HG03097 (cell line): ENCODE data around the gene SNAPIN.

Source experiments
- ATAC-seq: cut with Tn5 transposase; IDR thresholded peaks from one replicate; pipeline ENCODE4 v1.9.1; 2021; ENCODE audit not compliant: unreplicated experiment, low FRiP score

Gene SNAPIN

DNA sequence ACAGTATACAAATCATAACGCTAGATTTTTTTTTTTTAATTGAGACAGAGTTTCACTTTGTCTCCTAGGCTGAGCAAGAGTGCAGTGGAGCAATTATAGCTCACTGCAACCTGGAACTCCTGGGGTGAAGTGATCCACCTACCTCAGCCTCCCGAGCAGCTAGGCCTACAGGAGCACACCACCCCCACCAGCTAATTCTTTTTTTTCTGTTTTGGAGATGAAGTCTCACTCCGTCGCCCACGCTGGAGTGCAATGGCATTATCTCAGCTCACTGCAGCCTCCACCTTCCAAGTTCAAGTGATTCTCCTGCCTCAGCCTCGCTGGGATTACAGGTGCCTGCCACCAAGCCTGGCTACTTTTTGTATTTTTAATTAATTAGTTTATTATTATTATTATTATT, 41.3 kb downstream of the SNAPIN start:
- no peak for ATAC-seq

DNA sequence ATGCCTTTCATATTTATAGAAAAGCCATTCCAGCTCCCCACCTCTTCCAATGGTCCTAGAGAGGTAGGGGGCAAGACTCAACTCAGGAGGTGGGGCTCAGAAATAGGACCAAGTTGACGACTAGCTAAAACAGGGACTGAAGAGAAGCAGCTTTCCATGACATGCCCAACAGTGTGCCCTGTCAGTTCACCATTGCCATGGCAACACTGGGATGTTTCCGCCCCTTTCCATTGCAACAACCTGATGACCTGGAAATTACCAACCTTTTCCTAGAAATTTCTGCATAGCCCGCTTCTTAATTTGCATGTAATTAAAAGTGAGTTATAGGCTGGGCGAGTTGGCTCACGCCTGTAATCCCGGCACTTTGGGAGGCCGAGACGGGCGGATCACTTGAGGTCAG, 47.0 kb downstream of the SNAPIN start:
- ATAC-seq, result no peak

DNA sequence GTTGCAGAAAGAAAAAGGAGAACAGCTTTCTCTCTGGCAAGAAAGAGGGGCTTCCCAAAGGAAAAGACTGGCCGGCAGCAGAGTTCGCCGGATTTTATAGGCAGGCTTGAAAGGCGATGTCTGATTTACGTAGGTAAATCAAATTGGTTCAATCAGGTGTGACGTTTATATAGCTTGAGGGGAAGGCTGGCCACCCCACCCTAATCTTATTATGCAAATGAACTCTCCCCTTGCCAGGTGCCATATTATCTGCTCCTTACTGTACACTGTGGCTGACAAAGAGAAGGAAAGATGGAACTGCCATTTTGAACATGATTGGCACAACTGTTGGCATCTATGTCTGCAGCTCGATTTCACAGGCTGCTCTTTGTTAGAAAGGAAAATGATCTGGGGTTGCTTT, 52.5 kb downstream of the SNAPIN start:
- ATAC-seq, result no peak
